Right lobe of liver (tissue), 6 donors: ENCODE results near the gene SIK2. TPM values are rescaled to one million over a fixed set of nuclear protein-coding genes. Genes with fewer than 3 reads are reported as not detected.

Source experiments
- ATAC-seq, 4 donors: fragments of 200-7000 bp; cut with Tn5 transposase; one replicate each; pipeline ENCODE4 v1.9.1; 2020; ENCODE audit warnings: mild to moderate bottlenecking in 4 of 4, moderate library complexity in 4 of 4
- DNase-seq, 3 donors: peaks; one replicate each; pipeline ENCODE4 v3.0.0-alpha.2; 2020
- H3K27ac ChIP-seq, 3 donors: fragments of 200-600 bp; one replicate each; pipeline ENCODE4 v1.8.0; 2022
- H3K27me3 ChIP-seq, 2 donors: fragments of 200-600 bp; one replicate each; pipeline ENCODE4 v1.8.0; 2022
- H3K36me3 ChIP-seq, 4 donors: fragments of 200-600 bp; sonication (generic) in 1 of 4; one replicate each; pipeline versions ENCODE4 v1.5.1 to v1.8.0; 2017 to 2022; ENCODE audit warnings: control low read depth in 1 of 4
- H3K4me1 ChIP-seq, 4 donors: fragments of 200-600 bp; sonication (generic) in 1 of 4; one replicate each; pipeline versions ENCODE4 v1.5.1 to v1.8.0; 2017 to 2022; ENCODE audit warnings: control low read depth in 1 of 4
- H3K4me3 ChIP-seq, 3 donors: fragments of 200-600 bp; one replicate each; pipeline ENCODE4 v1.8.0; 2022
- H3K9me3 ChIP-seq, 4 donors: fragments of 200-600 bp; sonication (generic) in 1 of 4; one replicate each; pipeline versions ENCODE4 v1.5.1 to v1.8.0; 2017 to 2022; ENCODE audit warnings: control low read depth in 1 of 4
- POLR2A ChIP-seq: fragments of 450-650 bp; IDR thresholded peaks from one replicate; pipeline ENCODE4 v1.6.1; 2017; ENCODE audit warnings: antibody characterized with exemption, mild to moderate bottlenecking
- WGBS: methylation state at CpG from one replicate; pipeline ENCODE4 v1.1.6; 2018; ENCODE audit warnings: low coverage, low lambda C conversion rate; ENCODE audit not compliant: insufficient coverage; ENCODE audit errors: missing lambda C conversion rate; 5-methylcytosine and 5-hydroxymethylcytosine counted together
- intact Hi-C, 2 donors: fragments of 100-400 bp; cut with DNase I; formaldehyde crosslinking; loops; one replicate each; pipeline versions ENCODE4 v1.11.2 to v1.14.1; 2022
- total RNA-seq, 6 experiments: library from RNA; depleted of rRNA in 2 of 6; stranded (reverse); fragments of >200 nt in 2 of 6; fragmentation: NEBNext Ultra II Directional in 3 of 6; extraction: Animal tissue kit (Norgen Biotek cat#: 25700) in 3 of 6; gene quantifications; one replicate each; pipeline versions ENCODE4 v1.1.0 to v1.2.4, GENCODE V29; 2016 to 2023
- TF ChIP-seq, protein P1 (sequence below), 4 donors: fragments of 200-600 bp in 3 of 4; fragments of 450-650 bp in 1 of 4; IDR thresholded peaks; one replicate each; pipeline versions ENCODE4 v1.5.1 to v1.8.0; 2016 to 2022; ENCODE audit warnings: antibody characterized with exemption in 4 of 4, mild to moderate bottlenecking in 2 of 4
- donor health status: DM: no; HTN: yes; CAD: no.
- donor health status: DM: no; HTN: no; CAD: no.
- donor health status: DM: no; HTN: no; CAD: no.
- donor health status: DM: no; HTN: yes; CAD: no.
- donor health status: DM: no; HTN: yes; CAD: no.

SIK2 gene
- total RNA-seq, 6 experiments from 2014 or later = 15.4 to 39.5 (median 26.4) TPM

DNA sequence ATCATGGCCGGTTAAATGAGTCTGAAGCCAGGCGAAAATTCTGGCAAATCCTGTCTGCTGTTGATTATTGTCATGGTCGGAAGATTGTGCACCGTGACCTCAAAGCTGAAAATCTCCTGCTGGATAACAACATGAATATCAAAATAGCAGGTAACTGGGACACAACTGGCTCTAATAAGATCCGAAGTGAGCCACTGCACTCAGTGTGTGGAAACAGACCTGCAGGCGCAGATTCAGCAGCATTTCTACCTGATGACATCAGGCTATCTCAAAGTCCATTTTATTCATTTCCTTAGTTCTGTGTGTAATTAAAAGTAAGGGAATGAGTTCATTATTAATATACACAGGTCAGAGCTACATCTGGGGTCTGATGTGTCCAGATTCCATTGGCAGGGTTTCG is 85.8 kb downstream of the SIK2 start:
- intact Hi-C loops = no loop called here
- WGBS = 42% methylated on average over 7 of the region's 7 CpGs
- Histone ChIP-seq H3K9me3 (no peaks in the 10 kb centered on the region), H3K36me3 (peaks cover 0 to 16% (median 7%) of the 10 kb centered on the region in 4 donors), H3K27me3 (no peaks in the 10 kb centered on the region), H3K4me3 (no peak overlapping the region), H3K4me1 (no peaks in the 10 kb centered on the region), H3K27ac (peak overlapping the region in 1 of 3 donors; percentile 35)
- TF ChIP-seq, protein P1, sequence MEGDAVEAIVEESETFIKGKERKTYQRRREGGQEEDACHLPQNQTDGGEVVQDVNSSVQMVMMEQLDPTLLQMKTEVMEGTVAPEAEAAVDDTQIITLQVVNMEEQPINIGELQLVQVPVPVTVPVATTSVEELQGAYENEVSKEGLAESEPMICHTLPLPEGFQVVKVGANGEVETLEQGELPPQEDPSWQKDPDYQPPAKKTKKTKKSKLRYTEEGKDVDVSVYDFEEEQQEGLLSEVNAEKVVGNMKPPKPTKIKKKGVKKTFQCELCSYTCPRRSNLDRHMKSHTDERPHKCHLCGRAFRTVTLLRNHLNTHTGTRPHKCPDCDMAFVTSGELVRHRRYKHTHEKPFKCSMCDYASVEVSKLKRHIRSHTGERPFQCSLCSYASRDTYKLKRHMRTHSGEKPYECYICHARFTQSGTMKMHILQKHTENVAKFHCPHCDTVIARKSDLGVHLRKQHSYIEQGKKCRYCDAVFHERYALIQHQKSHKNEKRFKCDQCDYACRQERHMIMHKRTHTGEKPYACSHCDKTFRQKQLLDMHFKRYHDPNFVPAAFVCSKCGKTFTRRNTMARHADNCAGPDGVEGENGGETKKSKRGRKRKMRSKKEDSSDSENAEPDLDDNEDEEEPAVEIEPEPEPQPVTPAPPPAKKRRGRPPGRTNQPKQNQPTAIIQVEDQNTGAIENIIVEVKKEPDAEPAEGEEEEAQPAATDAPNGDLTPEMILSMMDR (IDR thresholded peaks at IDR 0.05) = no peak
- TF ChIP-seq POLR2A = no peak
- peak; percentile 62 to 93 (median 76) for ATAC-seq
- peak in 1 of 3 donors; percentile 35 for DNase-seq

DNA sequence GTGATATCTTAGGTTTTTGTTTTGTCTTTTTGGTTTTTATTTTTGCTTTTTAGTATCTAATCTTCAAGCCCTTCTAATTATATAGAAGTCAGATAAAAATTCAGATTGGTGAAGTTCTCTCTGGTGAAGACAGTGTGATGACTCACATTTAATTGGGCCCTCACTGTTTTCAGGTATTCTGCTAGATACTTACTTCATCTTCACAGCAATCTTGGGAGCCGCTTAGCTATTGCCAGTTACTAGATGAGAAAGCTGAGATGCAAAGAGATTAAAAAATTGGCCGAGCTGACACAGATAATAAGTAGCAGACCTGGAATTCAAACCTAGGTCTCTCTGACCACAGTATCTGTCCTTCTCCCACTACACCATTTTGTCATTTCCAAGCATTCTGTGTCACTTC is 88.9 kb downstream of the SIK2 start:
- intact Hi-C loops = no loop called here
- no peak for TF ChIP-seq POLR2A
- TF ChIP-seq, protein P1 (IDR thresholded peaks at IDR 0.05) = no peak
- 95% methylated on average over 2 of the region's 2 CpGs for WGBS
- no peaks in the 10 kb centered on the region for H3K9me3 ChIP-seq
- peaks cover 0 to 16% (median 7%) of the 10 kb centered on the region in 4 donors for H3K36me3 ChIP-seq
- no peaks in the 10 kb centered on the region for H3K27me3 ChIP-seq
- DNase-seq (no peak), ATAC-seq (no peak)
- H3K4me1 ChIP-seq = no peaks in the 10 kb centered on the region
- no peak overlapping the region for H3K27ac ChIP-seq
- no peak overlapping the region for H3K4me3 ChIP-seq

DNA sequence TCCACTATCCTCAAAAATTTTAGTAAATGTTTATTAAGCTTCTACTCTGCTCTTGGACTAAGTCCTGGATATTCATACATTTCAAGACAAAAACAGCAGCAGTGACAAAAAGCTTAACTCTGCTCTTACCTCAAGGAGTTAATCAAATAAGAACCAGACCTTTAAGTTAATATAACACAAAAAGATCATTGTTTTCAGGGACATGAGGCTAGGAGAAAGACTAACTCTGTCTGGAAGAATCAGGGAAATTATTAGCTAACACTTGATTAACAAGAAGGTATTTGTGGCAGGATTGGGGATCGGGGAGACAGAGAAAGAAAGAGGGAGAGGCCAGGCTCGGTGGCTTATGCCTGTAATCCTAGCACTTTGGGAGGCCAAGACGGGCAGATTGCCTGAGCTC is 89.5 kb downstream of the SIK2 start:
- Histone ChIP-seq H3K36me3 (peaks cover 0 to 16% (median 7%) of the 10 kb centered on the region in 4 donors), H3K27me3 (no peaks in the 10 kb centered on the region), H3K27ac (no peak overlapping the region), H3K9me3 (no peaks in the 10 kb centered on the region), H3K4me1 (no peaks in the 10 kb centered on the region), H3K4me3 (no peak overlapping the region)
- no peak for TF ChIP-seq POLR2A
- TF ChIP-seq, protein P1 (IDR thresholded peaks at IDR 0.05) = no peak
- intact Hi-C loops = no loop called here
- no peak for ATAC-seq
- no peak for DNase-seq
- 79% methylated on average over 3 of the region's 3 CpGs for WGBS

DNA sequence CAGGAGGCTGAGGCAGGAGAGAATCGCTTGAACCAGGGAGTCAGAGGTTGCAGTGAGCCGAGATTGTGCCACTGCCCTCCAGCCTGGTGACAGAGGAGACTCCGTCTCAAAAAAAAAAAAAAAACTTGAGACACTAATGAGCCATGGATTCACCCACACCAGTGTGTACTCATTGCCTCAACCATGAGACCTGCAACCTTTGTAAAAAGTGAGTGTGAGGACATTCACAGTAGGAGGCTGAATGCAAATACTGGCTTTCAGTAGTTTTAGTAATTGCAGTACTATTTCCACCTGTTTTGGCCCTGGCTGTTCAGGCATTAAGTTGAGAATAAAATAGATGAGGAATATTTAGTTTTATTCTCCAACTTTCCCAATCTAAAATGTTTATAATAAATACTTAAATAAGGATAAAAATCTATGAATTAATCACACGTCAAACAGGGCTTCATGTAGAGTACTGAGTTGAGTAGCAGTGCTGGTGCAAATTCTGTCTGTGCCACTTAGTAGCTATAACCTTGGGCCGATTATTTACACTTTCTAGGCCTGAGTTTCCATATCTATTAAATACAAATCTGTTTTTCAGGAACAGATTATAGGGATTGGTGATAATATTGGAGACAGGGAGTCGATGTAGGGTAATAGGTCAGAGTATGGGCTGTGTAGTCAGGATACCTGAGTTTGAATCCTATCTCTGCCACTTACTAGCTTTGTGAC is 91.1 kb downstream of the SIK2 start:
- WGBS = 79% methylated on average over 6 of the region's 6 CpGs
- intact Hi-C loops = no loop called here
- Histone ChIP-seq H3K27ac (no peak overlapping the region), H3K4me3 (no peak overlapping the region), H3K36me3 (peaks cover 0 to 13% (median 5%) of the 10 kb centered on the region in 4 donors), H3K27me3 (no peaks in the 10 kb centered on the region), H3K9me3 (no peaks in the 10 kb centered on the region), H3K4me1 (no peaks in the 10 kb centered on the region)
- ATAC-seq (peak in 3 of 4 donors; percentile 23 to 40 (median 31)), DNase-seq (no peak)
- TF ChIP-seq, protein P1 (IDR thresholded peaks at IDR 0.05) = no peak
- no peak for TF ChIP-seq POLR2A
